ENCODE results near the gene TNNT2.

The TNNT2 gene

DNA sequence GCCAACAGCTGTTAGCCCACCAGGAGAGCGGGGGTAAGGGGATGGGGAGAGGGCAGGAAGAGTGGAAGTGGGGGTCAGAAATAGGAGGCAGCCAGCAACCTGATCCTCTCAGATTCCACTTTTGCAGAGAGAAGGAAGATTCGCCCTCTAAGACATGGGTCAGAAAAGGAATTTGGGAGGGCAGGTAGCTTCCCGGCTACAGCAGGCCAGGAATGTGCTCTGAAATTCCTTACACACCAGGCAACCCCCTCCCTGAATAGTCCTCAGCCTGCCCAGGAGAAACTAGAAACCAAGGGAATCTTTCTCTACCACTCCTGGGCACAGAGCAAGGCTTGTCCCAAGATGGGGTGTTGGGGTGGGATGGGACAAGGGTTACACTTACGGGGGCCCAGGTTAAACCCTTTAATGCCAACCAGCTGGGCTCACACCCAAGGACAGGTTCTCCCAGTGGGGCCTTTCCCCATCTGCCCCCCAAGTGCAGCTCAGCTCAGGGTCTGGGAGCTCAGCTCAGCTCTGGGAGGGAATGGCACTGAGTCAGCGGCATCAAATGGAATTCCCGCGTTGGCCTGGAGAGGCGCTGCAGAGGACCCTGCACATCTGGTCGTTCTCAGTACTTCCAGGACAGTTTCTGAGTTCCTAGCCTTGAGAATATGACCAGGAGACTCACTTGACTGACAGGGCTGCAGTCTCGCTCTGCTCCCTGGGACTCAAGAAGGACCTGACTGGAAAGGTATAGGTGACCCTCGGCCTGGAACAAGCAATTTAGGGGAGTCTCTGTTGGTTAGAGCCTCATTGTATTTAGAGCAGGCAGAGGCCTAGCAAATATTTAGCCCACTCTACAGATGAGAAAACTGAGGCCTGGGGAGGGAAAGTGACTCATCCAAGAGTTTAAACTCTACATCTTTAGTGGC lies 761 bp downstream of the TNNT2 start:
- peak; percentile 87 for TF ChIP-seq CTCF (IDR thresholded peaks at IDR 0.05; ENCODE audit: borderline replicate concordance, insufficient read depth, low read depth, low read length)
- H3K4me3 ChIP-seq (ENCODE audit: low read depth, low read length) = no peak overlapping the region

DNA sequence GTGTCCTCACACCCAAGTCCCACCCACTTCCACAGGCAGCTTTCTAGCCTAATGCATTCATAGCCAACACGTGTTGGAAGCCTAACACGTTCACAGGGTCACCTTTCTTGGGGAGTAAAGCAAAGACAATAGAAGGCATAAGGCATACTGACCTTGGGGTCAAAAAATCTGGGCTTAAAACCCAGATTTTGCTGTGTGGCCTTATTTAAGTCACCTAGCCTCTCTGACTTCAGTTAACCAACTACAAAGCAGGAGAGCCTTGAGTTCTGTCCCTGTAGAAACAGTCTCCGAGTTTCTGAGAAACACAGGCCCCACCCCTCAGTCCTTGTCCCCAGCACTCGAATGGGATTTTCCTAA lies 1.4 kb downstream of the TNNT2 start:
- no peak overlapping the region for H3K4me3 ChIP-seq (ENCODE audit: low read depth, low read length)

DNA sequence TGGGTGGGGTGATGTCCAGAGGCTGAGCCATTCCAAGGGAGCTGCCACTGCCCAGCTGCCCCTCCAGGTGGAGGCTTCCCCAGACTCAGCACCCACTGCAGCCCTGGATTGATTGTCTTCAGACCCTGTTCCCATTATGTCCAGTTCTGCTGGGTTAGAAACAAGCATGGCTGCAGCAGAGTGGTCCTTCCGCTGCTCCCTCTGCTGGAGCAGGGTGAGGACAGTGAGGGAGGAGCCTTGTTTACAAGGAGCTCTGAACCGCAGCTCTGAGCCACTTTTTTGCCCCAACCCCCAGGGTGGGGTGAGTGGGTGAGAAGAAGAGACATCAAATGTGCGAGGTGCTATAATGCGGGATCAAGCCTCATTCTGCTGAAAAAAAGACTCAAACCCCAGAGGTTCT lies 2.3 kb downstream of the TNNT2 start:
- TF ChIP-seq CTCF (IDR thresholded peaks at IDR 0.05; ENCODE audit: borderline replicate concordance, insufficient read depth, low read depth, low read length) = no peak
- H3K4me3 ChIP-seq (ENCODE audit: low read depth, low read length) = no peak overlapping the region

More for the DNA sequence above, 1.4 kb downstream of the TNNT2 start:
- TF ChIP-seq CTCF (IDR thresholded peaks at IDR 0.05; ENCODE audit: borderline replicate concordance, insufficient read depth, low read depth, low read length) = no peak

DNA sequence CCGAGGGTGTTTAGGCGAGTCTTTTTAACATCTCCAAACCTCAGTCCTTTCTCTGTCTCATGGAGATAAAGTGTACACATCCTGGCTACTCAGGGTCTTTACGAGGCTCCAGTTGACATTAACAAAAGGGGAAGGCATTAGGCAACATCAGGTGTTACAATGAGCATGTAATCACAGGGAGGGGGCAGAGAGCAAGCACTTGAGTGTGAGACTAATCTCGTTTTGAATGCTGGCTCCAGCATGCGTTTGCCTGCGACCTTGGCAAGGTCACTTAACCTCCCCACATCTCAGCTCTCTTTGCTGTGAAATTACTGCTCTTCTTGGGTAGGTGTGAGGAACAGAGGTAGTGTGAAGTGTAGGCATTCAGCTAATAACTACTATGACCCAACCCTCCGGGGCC lies 3.1 kb downstream of the TNNT2 start:
- no peak overlapping the region for H3K4me3 ChIP-seq (ENCODE audit: low read depth, low read length)
- no peak for TF ChIP-seq CTCF (IDR thresholded peaks at IDR 0.05; ENCODE audit: borderline replicate concordance, insufficient read depth, low read depth, low read length)

DNA sequence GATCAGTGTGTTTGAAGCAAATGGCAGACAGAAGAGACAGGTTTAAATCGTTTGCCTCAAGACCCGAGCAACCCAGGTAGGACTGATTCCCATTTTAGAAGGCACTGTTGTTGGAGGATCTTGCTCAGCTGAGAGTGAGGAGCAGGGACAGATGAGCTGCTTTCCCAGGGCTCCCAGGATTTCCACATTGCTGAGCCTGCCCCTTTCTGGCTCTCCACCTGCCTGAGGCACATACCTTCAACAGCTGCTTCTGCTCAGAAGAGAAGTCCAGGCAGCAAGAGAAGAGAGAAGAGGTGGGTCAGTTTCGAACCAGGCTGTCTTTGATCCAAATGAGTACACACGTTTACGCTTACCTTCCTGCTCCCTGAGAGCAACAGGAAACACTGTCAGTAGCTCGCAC lies 5.7 kb downstream of the TNNT2 start:
- no peak for TF ChIP-seq CTCF (IDR thresholded peaks at IDR 0.05; ENCODE audit: borderline replicate concordance, insufficient read depth, low read depth, low read length)
- no peak overlapping the region for H3K4me3 ChIP-seq (ENCODE audit: low read depth, low read length)

DNA sequence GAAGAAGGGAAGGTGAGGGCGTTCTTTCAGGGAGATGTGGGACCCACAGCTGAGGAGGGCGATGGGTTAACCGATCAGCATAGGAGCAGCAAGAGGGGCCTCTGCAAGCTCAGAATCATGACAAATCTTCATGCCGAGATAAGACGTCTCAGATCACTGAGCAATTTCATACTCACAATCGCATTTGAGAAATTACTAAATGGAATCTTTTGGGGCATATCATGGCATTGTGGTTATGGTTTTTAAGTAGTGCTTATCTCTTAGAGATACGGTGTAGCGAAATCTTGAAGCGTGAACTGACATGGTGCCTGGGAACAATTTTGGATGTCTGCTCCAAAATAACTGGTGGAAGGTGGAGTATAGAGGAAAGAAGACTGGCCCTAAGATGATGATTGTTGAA lies 6.2 kb downstream of the TNNT2 start:
- no peak for TF ChIP-seq CTCF (IDR thresholded peaks at IDR 0.05; ENCODE audit: borderline replicate concordance, insufficient read depth, low read depth, low read length)
- no peak overlapping the region for H3K4me3 ChIP-seq (ENCODE audit: low read depth, low read length)

DNA sequence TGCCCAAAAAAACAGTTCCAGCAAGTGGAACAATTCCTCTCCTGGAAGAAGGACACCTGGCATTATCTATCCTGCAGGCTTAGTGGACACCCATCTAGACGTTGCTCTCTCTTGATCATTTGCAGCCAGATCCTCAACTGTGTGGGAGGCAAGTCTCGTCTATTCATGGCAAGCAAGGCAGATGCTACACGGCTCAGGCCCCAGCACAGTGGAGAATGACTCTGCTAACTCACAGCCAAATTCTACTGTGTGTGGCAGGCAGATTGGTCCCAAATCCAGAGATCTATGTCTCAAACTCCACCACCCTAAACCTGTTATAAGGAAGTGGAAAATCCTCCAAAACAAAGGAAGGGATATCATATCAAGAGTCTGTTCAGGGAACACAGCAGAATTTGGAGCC lies 7.0 kb downstream of the TNNT2 start:
- TF ChIP-seq CTCF (IDR thresholded peaks at IDR 0.05; ENCODE audit: borderline replicate concordance, insufficient read depth, low read depth, low read length) = no peak
- no peak overlapping the region for H3K4me3 ChIP-seq (ENCODE audit: low read depth, low read length)
